Stimulated activated CD4-positive, alpha-beta T cell treated with anti-CD3 and anti-CD28 coated beads, Interleukin-12 subunit alpha, Interleukin-12 subunit beta, amount 100 ng/mL, for 24 hours (primary cell): ENCODE data around the gene AFF3.

Experiments used
- DNase-seq, 2 experiments: peaks; one replicate each; pipeline ENCODE4 v3.0.0-alpha.2; 2020; ENCODE audit warnings: low read depth in 2 of 2

AFF3 gene

DNA sequence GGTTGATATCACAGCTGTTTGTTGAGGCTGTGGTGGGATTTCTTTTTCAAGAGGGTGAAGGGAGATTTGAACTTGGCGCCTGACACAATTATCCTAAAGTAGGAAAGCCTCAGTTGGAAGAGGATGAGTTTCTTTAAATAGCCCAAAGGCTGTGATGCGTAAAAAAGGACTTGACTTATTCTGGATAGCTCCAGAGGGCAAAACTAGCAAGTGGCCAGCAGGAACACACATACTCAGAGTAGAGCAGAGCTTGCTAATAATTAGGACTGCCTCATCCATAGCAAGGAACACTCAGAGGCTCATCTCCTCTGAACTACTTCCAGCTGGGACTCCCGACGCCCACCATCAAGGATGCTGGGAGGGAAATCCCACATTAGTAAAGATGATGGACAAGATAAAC lies 74.0 kb downstream of the AFF3 start:
- DNase-seq: no peak

DNA sequence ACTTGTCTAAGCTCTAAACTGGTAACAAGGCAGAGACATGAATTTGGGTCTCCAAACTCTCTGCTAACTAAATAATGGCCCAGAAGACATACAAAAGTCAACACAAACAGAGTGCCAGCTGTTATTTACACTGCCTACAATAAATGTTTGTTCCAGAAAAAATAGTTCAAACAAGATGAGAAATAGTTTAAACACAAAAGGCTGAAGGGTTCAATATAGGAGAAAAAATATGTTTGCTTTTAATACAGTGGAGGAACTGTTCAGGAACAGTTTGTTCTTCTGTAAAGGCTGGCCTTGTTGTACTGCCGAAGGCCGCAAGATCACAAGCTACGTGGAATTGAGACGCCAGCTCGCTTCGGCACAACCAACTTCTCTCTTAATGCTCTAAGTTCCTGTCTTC lies 74.6 kb downstream of the AFF3 start:
- no peak for DNase-seq

DNA sequence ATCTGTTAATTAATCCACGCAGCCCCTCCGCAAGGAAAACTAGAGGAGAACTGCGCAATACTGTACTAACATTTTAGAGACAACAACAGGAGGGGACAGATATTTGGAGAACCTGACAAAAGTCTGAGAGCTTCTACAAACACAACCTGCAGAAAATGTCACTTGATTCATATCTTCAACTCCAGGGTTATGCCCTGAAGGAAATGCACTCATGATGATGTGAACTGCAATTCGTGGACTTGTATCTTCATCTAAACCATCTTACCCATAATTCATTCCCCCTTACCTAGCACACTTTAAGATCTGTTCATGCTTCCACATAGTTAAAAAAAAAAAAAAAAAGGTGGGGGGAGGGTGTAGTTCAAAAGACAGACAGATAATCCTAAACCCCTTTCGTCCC lies 75.5 kb downstream of the AFF3 start:
- DNase-seq: no peak

DNA sequence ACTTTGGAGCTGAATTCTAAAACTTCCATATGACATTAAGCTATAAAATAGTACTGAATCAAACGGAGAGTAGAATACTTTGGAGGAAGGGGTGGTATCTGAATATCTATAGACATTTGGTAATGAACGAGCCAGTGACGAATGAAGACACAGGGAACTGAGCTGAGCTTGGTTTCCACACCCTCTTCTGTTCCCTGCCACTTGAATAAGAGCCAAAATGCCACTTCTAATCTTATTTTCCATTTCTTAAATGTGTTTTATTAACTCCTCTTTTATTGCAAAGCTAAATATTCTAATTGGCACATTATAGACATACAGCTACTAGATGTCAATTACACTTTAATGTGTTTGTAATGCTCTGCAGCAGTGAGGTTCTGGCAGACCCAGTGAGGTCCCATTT lies 76.1 kb downstream of the AFF3 start:
- DNase-seq: no peak

DNA sequence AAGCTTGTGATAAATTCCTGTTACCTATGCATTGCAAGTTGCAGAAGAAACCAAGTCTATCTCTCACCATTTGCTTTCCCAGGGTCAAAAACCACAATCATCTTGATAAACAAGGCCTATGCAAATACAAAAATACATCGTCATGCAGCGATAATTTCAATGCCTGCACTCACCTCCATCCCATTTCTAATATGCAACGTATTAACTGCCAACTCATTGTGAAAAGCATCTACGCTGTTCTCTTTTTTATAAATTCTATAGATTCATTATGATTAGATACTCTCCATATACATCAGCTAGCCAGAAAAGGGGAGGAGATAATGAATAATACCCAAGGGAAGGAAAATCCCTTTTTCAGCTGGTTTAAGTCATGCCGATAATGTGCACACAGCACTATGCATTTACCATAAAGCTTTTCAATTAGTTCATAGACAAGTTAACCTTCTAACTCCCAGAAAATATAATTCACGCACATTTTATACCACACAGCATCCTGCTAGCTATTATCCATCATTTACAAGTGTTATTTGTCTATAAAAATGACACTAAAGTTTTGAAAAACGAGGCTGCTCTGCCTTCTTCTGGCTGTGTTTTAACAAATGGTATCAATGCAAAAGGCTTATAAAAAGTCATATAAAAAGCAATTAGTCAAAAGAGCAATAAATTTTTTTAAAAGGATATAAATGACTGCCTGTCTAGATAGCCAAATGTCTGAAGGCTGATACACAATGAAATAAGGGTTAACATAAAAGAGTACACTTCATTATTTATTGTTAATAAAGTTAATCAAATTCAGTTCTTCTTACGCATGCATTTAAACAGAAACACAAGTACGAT lies 77.6 kb downstream of the AFF3 start:
- DNase-seq: no peak

DNA sequence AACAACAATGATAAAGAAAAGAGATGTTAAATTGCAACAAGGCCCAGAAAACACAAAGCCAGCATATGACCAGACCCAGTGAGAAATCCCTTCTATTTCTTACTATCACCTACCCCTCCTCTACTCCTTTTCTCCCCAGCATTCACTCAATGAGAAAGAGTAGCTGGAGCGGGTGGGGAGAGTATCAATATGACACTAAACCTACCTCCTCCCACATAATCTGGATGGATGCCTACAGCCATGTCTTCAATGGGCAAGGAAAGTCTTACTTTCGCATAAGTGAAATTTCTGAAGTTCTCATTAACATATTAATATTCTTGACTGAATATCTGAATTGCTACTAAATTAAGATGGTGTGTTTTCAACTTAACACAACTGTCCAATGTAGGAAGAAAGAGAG lies 78.2 kb downstream of the AFF3 start:
- no peak for DNase-seq

DNA sequence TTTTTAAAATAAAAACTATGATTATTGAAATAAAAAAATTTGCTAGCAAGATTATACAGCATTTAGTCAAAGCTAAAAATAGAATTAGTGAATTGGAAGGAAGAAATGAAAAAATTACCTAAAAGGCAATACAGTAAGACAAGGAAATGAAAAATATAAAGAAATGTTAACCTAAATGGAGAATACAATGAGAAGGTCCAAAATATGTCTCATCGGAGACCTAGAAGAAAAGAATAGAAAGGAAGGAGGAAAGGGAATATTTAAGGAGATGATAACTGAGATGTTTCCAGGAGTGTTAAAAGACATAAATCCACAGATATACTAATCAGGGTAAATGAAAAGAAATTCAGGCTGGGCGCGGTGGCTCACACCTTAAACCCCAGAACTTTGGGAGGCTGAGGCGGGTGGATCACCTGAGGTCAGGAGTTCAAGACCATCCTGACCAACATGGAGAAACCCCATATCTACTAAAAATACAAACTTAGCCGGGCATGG lies 78.9 kb downstream of the AFF3 start:
- DNase-seq: no peak

DNA sequence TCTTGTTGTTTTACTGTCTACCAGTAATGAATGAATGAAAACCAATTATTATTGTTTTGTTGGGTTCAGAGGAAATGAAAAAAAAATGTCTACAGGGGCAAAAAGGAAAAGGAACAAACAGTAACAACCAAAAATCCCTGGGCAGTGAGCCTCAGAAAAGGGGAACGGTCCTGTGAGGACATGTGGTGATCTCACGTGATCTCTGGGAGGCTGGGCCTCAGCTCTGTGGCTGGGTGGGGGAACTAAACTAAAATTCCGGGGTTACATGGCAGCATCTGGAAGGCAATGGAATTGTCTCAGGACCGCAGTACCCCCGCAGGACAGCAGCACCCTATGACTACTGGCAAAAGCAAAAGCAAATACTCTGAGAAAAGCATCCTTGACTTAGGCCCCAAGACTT lies 80.1 kb downstream of the AFF3 start:
- no peak for DNase-seq

DNA sequence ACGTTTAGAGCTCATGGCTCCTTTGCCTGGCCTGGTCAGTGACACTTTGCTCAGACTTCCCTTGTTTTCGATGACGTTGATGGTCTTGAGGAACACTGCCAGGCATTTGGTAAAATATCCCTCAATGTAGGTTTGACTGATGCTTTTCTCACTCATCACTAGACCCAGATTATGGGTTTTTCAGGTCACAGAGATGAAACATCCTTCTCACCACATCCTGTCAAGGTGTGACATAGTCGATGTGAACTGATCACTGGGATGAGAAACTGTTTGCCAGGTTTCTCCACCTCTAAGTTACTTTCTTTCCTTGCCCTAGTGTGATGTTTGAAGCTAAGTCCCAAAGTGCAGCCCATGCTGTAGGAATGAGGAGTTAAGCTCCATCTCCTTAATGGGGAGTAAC lies 81.5 kb downstream of the AFF3 start:
- no peak for DNase-seq

DNA sequence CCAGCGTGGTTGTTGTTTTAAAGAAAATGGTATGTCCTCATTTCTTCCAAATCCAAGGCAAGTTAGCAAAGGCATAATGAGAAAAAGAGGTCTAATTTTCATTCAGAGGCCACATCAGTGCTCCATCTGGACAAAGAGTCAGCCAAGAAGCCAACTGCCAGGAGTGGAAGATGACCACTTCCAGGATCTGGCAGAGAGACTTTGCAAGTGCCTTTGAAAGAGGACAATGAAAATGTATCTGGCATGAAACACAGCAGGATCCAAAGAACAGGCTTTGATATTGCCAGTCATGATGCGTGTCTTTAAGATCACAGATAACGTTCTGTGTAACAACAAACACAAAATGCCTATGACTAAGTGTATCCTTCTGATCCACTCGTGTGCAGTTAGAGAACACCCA lies 82.8 kb downstream of the AFF3 start:
- DNase-seq: no peak

DNA sequence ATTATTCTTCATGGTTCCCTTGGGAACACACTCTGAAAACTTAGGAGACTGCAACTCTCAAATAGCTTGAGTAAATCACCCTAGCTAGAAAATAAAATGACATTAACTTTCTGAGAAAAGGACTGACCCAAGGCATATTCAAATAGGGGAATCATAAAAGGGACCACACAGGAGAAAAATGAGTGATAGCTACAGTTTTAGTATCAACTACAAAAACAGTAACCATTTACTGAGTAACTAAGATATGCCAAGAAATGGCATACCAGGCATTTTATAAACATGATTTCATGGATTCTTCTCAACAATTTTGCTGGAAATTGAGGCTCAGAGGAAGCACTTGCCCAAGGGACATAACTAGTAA lies 84.5 kb downstream of the AFF3 start:
- no peak for DNase-seq

DNA sequence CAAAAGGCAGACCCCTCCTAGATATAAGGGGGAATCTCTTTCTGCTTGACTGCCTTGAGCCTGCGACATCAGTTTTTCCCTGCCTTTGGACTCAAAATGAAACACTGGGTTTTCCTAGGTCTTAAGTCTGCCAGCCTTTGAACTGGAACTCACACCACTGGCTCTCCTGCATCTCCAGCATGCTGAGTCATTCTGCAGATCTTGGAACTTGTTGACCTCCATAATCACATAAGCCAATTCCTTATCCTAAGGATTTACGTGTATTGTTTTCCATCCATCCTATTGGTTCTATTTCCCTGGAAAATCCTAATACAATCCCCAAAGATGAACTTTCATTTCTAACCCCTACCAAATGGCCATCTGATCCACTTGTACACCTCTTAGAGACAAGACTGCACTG lies 88.0 kb downstream of the AFF3 start:
- DNase-seq: no peak

DNA sequence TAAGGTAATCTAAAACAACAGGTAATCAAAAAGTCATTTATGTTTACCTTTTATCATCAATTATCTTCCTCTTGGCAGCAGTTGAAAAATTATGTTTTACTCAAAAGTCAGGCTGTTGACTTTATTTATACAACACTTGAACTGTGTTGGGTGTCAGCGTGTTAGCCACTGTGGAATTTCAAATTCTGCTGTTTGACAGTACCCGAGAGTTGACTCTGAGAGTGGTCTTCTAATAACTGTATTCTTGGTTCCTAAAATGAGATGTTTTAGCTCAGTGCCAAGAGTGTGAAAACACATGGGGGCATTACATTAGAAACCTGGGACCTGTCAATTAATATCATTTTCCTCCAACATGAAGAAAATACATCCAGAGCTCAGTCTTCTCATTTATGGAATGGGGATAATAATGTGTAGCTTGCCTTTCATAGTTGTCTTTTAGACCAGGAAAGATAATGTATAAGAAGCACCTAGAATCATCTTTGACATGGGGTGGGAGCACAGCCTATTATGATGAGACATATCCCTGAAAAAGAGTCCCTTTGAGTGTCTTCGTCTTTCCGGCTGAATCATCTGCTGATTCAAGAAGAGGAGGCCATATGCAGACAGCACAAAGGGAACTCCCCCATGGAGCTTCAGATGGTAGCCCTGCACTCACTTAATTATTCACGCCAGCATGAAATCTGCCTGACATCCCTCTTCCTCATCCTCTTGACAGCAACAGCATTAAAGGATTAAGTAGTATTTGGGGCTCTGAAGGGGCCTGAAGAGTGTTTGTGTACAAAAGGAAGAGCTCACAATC lies 89.1 kb downstream of the AFF3 start:
- DNase-seq: no peak

DNA sequence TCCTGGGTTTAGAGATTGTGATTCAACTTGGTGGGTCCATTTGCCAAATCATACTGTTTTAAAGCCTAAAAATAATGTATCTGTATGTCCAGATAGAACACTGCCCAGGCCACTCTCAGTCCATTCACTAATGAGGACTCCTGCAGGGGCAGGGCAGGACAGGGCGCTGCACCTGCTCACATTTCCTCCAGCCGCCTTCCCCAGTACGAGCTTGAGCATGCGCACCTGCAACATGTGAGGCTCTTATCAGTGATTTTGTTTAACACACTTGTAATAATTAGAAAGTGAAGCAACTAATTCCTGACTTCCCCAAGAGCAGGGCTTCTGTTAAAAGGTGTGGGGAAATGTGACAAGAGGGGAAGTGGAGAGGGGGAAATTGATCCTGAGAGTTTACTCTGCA lies 89.7 kb downstream of the AFF3 start:
- DNase-seq: no peak

DNA sequence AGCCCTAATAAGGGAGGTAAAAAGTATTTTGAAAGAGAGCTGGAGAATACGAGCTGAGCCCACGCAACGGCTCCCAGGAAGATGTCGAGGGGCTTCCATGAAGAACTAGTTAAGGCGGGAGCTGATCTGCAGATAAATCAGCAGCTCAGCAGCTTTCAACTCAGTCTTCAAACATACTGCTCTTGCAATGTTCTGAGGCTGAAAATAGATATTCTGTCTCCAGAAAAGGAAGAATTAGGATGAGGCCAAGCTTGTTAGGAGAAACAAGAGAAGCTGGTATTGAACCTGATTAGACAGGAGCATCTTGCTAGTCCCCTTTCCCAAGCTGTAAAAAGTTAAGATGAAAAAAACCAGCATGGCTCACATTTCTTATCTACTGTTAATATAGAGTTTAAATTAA lies 91.1 kb downstream of the AFF3 start:
- DNase-seq: no peak

DNA sequence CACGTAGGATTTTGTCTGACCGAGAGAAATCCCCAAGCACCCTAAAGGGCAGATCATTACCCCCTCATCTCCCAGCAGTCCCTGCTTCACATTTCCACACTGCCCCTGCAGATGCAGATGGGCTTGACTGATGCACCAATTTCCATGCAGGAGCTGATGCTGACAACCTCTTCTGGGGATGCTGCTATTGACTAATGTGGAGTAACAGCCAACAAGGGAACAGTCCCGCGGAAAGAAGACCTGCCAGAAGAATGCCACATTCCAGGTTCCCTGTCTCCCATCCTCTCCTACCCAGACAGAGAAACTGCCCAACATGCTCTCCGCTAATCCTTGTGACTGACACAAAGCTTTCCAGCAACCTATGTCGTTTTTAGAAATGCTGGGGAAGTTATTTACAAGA lies 91.7 kb downstream of the AFF3 start:
- no peak for DNase-seq

DNA sequence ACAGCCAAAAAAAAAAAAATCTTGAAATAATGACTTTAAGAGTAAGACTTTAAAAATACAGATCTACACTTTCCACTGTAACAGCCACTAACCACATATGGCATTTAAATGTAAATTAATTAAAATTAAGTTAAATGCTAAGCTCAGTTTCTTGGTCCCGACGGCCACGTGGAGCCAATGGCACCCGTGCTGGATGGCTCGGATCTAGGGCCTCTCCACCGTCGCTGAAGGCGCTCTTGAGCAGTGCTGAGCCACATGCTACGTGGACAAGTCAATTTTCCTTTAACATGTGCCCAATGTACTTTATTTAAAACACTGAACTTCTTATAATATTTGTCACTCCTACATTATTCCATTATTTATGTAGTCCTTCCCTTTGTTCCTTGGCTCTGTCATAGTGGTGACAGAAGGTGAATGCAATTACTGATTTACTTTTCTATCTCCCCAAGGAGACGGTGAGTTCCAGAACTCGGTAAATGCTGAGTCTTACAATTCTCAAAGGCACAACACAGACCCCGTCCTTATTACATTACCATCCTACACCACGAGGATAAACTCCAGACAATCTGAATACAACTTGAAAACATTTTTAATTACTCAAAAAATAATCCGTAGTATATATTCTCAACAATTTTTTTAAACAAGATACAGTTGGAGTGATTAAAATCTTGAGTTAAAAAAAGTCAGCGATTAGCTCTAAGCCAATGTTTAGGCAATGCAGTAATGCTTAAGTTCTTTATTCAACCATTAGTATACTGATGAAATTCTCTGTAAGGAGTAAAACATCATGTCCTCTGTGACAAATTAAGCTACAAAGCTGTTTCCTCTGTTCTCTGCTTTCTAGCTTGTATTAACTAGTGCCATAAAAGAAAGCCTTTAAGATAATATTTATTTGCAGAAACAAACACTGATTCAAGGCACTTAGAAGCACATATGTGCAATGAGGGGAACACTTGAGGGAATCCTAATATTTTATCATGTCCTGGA lies 95.1 kb downstream of the AFF3 start:
- DNase-seq: no peak

DNA sequence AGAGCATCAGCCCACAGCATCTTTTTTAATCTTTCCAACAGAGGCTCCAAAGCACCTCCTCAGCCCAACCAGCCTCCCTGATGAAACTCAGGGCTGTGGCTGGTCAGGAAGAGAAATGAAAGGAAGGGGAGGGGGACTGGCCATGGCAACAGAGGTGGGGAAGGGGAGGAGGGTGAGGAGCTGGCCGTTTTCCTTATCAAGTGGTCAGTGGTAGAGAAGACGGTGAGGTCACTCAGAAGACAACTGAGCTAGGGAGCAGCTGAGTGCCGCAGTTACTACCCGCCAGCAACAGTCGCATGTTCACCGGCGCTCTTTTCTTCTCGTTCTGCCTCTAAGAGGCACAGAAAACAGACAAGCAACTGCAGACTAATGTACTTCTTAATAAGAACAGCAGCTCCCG lies 97.4 kb downstream of the AFF3 start:
- DNase-seq: no peak

DNA sequence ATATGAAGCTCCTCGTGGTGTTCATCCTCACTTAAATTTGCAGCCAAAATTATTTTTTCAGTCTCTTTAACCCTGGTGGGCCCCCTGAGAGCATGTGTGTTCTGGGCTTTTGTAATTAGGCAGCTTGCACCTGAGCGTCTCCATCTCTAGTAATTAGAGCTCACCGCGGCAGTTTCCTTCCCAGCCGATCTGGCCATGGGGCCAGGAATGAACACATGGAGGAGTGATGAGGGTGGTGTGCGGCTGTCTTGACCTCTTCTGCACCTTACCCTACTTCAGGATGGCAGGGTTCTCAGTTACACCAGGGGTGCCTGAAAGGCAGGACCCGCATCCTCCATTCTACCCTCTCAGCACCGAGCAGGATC lies 98.5 kb downstream of the AFF3 start:
- DNase-seq: no peak

DNA sequence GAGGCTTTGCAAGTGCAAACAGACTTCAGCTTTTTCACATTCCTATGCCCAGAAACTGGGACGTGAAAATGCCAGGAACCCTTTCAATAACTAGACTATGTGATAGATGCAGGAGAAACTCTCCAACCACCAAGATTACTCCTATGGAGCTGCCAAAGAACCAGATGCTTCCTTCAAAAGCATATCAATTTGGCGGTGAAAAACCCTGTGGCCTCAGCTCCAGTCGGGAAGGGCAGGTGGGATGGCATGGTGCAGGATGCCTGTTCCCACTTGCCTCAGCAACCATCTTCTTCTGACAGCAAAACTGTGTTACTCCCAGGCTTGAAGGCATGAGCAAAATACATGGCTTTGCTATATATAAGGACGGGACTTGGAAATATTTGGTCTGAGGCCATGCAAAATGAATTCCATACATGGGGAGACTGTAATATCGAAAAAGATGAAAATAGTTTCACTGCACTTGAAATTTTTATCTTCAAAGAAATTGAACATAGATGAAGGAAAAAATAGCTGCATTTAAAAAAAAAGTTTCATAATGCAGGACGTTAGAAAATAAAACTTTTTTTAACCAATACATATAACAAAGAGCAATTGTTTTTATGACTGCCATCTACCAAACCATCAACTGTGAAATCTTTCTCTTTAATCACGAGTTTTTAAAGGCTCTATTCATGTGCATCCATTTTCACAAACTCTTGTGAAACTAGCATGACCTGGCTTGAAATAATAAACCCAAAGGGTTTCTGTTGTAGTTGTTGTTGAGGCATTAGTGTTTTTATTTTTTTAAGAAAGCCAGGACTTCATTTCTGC lies 99.1 kb downstream of the AFF3 start:
- DNase-seq: no peak

DNA sequence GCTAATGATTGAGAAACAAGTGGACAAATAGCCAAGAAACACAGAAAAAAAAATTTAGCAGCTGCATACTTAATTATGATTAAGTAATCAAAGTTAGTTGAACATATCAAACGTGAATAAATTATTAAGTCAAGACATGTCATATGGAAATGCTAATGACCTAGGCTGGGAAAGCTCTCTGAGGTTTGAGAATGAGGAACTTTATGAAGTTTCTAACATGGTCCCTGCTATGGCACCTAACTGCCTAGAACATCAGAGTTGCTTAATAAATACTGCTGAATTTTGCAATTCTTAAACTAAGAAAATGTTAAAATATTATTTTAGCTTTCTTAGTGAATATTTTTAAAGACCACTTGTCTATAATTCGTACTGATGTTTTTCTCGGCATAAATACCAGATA lies 99.8 kb downstream of the AFF3 start:
- no peak for DNase-seq
